ENCODE results near the gene MESP1. TPM values are rescaled to one million over a fixed set of nuclear protein-coding genes. Genes with fewer than 3 reads are reported as not detected.

MESP1 gene
- total and polyA plus RNA-seq, 2 of the 4 experiments (the other 2 are of a cell fraction), result under 0.01 to 0.10 TPM

- Histone ChIP-seq H3K9me1 (ENCODE audit: insufficient read depth, low read length) (no peaks in the 10 kb centered on the region), H3K18ac (ENCODE audit: low read depth, low read length) (no peak overlapping the region), H4K20me1 (ENCODE audit: insufficient read depth, low read length) (no peaks in the 10 kb centered on the region), H3K27me3 (ENCODE audit: control insufficient read depth, insufficient read depth, low read length) (peaks cover 79% of the 10 kb centered on the region), H3K36me3 (ENCODE audit: control insufficient read depth, insufficient read depth, low read length) (no peaks in the 10 kb centered on the region), H4K8ac (ENCODE audit: low read depth in 2 of 2, low read length in 2 of 2) (no peak overlapping the region), H3K4ac (ENCODE audit: low read depth, low read length) (no peak overlapping the region), H2BK20ac (ENCODE audit: low read depth, low read length) (no peak overlapping the region), H3K23ac (ENCODE audit: low read depth, low read length) (no peak overlapping the region), H2AFZ (replicated peaks; ENCODE audit: low read length, poor library complexity) (no peak overlapping the region), H3K79me1 (ENCODE audit: low read depth in 1 of 2, low read length in 2 of 2) (no peaks in the 10 kb centered on the region), H3K4me1 (ENCODE audit: control insufficient read depth, insufficient read depth, low read length) (no peaks in the 10 kb centered on the region), H3K56ac (ENCODE audit: extremely low read depth, insufficient read depth, low read length) (no peak overlapping the region), H3K14ac (replicated peaks; ENCODE audit: low read depth, low read length) (no peak overlapping the region), H4K5ac (ENCODE audit: low read depth, low read length) (no peak overlapping the region), H2BK120ac (ENCODE audit: low read depth, low read length) (no peak overlapping the region), H2BK5ac (ENCODE audit: low read depth, low read length, poor library complexity, severe bottlenecking) (no peak overlapping the region), H4K91ac (ENCODE audit: insufficient read depth, low read depth, low read length) (no peak overlapping the region), H3K9me3 (ENCODE audit: control insufficient read depth, insufficient read depth, low read length) (no peaks in the 10 kb centered on the region; the same call in 1 of the 2 replicates), H3K27ac (ENCODE audit: insufficient read depth, low read length) (no peak overlapping the region), H3K9ac (ENCODE audit: low read depth, low read length) (no peak overlapping the region), H2AK5ac (ENCODE audit: low read depth, low read length) (no peak overlapping the region), H2AK9ac (replicated peaks; ENCODE audit: low read depth, low read length, poor library complexity) (no peak overlapping the region), H3K4me3 (ENCODE audit: insufficient read depth, low read depth, low read length) (no peak overlapping the region), H3K4me2 (ENCODE audit: low read depth, low read length) (no peak overlapping the region), H2BK15ac (ENCODE audit: low read depth, low read length) (no peak overlapping the region)
- in situ Hi-C loops (cut with MboI; ENCODE audit: low sequenced_read_pairs), result no loop called here
- ATAC-seq (ENCODE audit: low read depth) (no peak), DNase-seq (no peak)
- ChIA-PET POLR2A (ENCODE audit: unreplicated experiment) (no interaction called here), CTCF (interaction anchor here (0.9 kb wide), 1 partner anchor 8 kb away, joined by 4 read pairs; no protein-coding TSS in a partner anchor)
- no TSS peak for BruUV-seq (replicated peaks)
- intact Hi-C loops (cut with micrococcal nuclease), result no loop called here
- no peak for TF ChIP-seq RAD21 (IDR thresholded peaks at IDR 0.05; ENCODE audit: low read length)
- TF ChIP-seq POLR2A (IDR thresholded peaks at IDR 0.05; ENCODE audit: low read depth, low read length), result no peak
- no peak for TF ChIP-seq MAFK (IDR thresholded peaks at IDR 0.05; ENCODE audit: low read depth, low read length)
- TF ChIP-seq MXI1 (IDR thresholded peaks at IDR 0.05; ENCODE audit: borderline replicate concordance, low read depth, low read length), result no peak
- no peak for TF ChIP-seq USF2 (IDR thresholded peaks at IDR 0.05; ENCODE audit: low read depth, low read length)
- 32% methylated on average over 3 of the region's 8 CpGs; no CpG with 5 or more reads in 1 of the 2 experiments for WGBS, 2 experiments (ENCODE audit: extremely low coverage in 2 of 2, insufficient read length in 1 of 2)
- dilution Hi-C loops (cut with HindIII; ENCODE audit: low sequenced_read_pairs, unreplicated experiment), result no loop called here
Measured at GRCh38 chr15:89732451-89733172, 18.4 kb downstream of the MESP1 start.
